ENCODE measurements around the gene GPR68. TPM values are rescaled to one million over a fixed set of nuclear protein-coding genes. Genes with fewer than 3 reads are reported as not detected.

The GPR68 gene
- total and polyA plus RNA-seq, 8 donors: 1.3 to 4.9 (median 3.3) TPM

DNA sequence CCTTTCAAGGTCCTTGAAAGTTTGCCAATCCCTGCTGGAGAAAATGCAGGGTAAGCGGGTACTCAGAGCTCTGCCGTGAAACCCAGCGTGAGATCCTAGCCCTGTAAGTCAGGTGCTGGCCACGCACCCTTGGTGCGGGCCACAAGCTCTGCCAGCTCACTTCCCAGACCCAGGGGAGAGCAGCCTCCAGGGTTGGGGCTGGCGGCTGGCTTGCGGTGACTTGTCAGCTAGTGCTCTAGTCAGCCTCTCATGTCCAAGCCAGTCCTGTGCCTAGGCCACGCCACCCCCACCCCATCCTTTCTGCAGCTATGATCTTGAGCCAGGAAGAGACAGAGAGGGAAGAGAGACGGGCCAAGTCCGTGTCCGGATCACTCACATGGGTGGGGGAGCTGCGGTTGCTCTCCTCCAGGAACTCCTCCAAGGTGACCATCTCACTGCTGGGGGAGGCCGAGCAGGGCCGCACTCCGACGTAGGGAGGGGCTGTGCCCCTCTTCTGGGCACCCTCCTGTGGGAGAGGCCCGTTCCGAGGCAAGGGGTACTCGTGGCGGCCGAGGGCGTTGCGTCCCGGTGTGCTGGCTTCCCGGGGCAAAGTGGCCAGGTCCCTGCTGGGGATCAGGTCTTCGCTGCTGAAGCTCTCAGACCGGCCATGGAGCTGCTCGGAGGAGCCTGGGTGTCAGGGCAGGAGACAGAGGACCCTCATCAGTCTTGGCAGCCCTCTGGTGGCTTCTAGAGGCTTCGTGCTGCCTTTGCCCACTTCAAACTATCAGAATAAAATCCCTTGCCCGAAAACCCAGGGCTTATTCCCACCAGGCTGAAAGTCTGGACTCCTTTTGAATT, 33.3 kb upstream of the GPR68 start:
- no peaks in the 10 kb centered on the region for H3K9me3 ChIP-seq
- H3K4me1 ChIP-seq: peaks cover 0 to 10% of the 10 kb centered on the region in 2 donors
- H3K27me3 ChIP-seq: no peaks in the 10 kb centered on the region
- H3K27ac ChIP-seq: no peak overlapping the region
- peaks cover 0 to 92% of the 10 kb centered on the region in 2 donors for H3K36me3 ChIP-seq
- intact Hi-C loops (cut with DNase I): no loop called here
- no peak for ATAC-seq
- TF ChIP-seq CTCF (IDR thresholded peaks at IDR 0.05): no peak
- H3K4me3 ChIP-seq: no peak overlapping the region
- DNase-seq: no peak

DNA sequence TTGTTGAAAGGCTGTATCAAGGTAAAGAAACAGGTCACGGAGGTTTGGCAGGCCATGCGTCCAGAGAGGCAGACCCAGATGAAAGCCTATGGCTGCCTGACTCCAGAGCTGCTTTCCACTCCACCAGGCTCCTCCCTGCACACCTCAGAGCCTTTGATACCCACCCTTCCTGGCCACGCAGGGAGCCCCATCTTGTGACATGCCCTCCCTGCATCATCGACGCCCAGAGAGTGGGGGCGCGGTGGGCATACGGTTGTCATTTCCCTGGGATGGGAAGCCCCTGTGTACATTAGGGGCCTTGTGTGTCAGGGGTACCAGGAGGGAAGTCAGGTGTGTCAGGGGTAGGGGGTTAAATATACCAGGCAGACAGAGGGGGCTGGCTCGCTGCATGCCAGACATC, 30.3 kb upstream of the GPR68 start:
- intact Hi-C loops (cut with DNase I): no loop called here

GRCh38 chr14:91273885-91274273, 29.4 kb upstream of the GPR68 start:
- H3K27ac ChIP-seq: peak overlapping the region in 1 of 2 donors; percentile 48
- DNase-seq: peak in 1 of 4 donors; percentile 53
- intact Hi-C loops (cut with DNase I): no loop called here
- H3K9me3 ChIP-seq: no peaks in the 10 kb centered on the region
- TF ChIP-seq CTCF (IDR thresholded peaks at IDR 0.05): no peak
- peaks cover 0 to 72% of the 10 kb centered on the region in 2 donors for H3K36me3 ChIP-seq
- peak; percentile 76 for ATAC-seq
- no peaks in the 10 kb centered on the region for H3K27me3 ChIP-seq
- H3K4me3 ChIP-seq: no peak overlapping the region
- H3K4me1 ChIP-seq: peaks cover 0 to 21% of the 10 kb centered on the region in 2 donors

More for the DNA sequence above, 30.3 kb upstream of the GPR68 start:
- Histone ChIP-seq H3K4me3 (no peak overlapping the region), H3K4me1 (peaks cover 0 to 14% of the 10 kb centered on the region in 2 donors), H3K9me3 (no peaks in the 10 kb centered on the region), H3K27me3 (no peaks in the 10 kb centered on the region), H3K27ac (no peak overlapping the region), H3K36me3 (peaks cover 0 to 77% of the 10 kb centered on the region in 2 donors)
- ATAC-seq: no peak
- DNase-seq: no peak
- TF ChIP-seq CTCF (IDR thresholded peaks at IDR 0.05): no peak

- TF ChIP-seq CTCF (IDR thresholded peaks at IDR 0.05): no peak
- H3K27ac ChIP-seq: peak overlapping the region in 1 of 2 donors; percentile 48
These were observed 28.9 kb upstream of the GPR68 start for GRCh38 chr14:91273273-91273884.

More at GRCh38 chr14:91273273-91273884, 28.9 kb upstream of the GPR68 start:
- DNase-seq (no peak), ATAC-seq (no peak)
- Histone ChIP-seq H3K4me3 (no peak overlapping the region), H3K27me3 (no peaks in the 10 kb centered on the region), H3K4me1 (peaks cover 0 to 21% of the 10 kb centered on the region in 2 donors), H3K36me3 (peaks cover 0 to 68% of the 10 kb centered on the region in 2 donors), H3K9me3 (no peaks in the 10 kb centered on the region)
- intact Hi-C loops (cut with DNase I): no loop called here
